Fibroblast of skin of back (primary cell): ENCODE data around the gene SOX12.
"Not testable (repeated sequence)": the region's sequence is repeated elsewhere in the genome, so short reads cannot be mapped to it uniquely, and the experiment has no call there.

Experiments
- DNase-seq: peaks from one replicate; pipeline ENCODE4 v3.0.0-alpha.2; 2013

SOX12 gene

DNA sequence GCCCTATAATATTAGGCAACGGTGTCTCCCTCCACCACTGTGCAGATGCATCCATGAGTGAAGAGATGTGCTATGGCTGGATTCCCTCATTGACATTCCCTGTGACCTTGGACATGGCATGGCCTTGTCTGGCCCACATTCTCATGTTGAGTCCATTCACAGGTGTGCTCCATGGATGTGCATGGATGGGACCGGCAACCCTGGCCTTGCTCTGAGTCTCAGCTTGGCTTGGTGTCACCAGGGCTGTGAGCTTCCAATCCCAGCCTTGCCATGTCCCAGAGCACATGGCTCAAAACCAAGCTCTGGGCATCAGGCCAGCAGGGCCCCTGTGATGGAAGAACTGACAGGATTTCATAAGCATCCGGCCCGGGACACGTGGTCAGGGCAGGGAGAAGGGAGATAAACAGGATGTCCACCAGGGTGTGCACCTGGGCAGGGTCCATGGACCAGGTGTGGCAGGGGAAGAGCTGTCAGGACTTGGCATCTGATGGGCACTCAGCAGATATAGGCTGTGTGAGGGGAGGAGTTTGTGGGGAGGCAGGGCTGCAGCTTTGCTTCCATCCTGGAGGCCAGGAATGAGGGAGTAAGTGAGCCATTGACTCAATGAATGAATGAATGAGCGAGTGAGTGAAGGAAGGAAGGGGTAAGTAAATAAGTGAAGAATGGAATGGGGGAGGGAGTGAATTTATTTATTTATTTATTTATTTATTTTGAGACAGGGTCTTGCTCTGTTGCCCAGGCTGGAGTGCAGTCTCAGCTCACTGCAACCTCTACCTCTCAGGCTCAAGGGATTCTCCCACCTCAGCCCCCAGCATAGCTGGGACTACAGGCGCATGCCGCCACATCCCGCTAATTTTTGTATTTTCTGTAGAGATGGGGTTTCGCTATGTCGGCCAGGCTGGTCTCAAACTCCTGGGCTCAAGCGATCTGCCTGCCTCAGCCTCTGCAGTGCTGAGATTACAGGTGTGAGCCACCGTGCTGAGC, 37.2 kb downstream of the SOX12 start:
- peak; percentile 85 for DNase-seq

DNA sequence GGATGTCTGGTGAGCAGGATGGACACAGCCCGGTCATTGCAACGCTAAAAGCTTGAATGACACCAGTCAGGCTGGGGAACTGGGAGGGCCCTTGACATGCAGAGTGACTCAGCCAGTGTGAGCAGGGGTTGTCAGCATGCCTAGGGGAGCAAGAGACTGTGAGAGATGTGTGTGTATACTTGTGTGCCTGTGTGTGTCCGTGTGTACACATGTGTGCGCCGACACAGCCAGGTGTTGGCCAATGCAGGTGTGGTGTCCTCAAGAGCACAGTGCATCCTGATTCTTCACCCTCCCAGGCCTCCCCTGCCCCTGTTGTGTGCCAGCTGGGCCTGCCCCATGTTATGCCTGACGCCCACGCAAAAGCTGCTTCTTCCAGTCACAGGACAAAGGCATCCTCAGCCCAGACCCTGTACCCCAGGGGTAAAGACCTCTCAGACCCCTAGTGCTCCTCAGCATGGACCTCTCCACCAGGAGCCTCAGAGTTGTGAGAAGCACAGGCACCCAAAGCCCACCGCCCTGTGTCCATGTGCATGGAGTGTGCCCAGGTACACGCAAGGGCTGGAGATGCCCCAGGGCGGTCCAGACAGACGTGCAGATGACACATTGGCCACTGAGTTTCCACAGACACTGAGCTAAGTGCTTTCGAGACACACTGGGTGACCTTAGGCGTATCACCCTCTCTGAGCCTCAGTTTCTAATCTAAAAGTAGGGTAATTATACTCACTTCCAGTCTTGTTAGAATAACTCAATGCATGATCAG, 38.1 kb downstream of the SOX12 start:
- DNase-seq = peak; percentile 41

DNA sequence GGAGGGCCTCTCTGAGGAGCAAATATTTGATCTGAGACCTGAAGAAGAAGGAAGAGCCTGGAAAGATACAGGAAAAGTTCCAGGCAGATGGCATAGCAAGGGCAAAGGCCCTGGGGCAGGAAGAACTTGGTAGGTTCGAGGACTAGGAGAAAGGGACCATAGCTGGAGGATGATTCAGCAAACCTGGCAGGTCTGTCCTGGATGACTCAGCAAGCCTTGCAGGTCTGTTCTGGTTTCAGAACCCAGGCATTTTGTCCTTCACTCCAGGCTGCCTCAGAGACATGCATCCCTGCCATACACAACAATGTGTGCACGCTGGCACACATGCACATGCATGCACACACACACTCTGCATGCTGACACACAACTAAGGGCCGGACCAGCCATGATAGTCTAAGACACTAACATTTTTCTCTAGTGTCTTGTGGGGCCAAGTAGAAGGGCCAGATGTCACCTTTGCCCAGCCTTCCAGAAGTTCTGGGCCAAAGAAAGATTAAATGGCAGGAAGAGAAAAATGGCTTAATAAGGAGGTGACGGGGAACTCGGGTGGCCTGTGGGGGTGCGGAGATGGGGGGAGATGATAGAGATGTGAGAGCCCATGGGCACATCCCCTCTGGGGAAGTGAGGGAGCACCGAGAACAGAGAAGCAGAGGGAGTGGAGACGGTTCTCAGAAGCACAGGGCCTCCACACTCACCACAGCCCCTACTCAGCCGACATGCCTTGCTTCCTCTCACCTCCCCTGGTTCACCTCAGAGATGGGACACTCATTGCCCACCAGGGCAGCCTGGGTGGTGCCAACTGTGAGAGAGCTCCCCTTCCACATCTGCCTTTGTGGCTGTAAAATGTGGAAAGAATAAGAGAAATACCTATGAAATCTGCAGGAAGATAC, 39.8 kb downstream of the SOX12 start:
- no peak for DNase-seq

DNA sequence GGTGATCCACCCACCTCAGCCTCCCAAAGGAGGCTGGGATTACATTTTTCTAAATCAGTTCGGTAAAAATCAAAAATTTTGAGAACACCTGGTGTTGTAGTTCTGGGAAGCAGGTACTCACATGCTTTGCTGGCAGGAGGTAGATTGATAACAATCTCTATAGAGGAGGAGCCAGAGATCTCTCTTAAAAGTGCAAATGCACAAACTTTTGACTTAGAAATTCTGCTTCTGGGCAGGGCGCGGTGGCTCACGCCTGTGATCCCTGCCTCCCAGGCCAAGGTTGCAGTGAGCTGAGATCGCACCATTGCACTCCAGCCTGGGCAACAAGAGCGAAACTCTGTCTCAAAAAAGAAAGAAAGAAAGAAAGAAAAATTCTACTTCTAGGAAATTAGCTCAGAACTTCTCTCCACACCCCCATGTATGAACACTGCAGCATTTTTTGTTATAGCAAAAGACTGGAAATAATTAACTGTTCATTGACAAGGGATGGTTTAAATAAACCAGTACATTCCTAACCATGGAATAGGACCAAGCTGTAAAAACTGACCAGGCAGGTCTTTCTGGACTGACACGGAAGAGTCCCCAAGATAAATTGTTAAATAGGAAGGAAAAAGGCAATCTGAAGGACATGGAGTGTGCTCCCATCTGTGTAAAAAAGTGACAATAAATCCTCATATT, 40.8 kb downstream of the SOX12 start:
- no peak for DNase-seq

DNA sequence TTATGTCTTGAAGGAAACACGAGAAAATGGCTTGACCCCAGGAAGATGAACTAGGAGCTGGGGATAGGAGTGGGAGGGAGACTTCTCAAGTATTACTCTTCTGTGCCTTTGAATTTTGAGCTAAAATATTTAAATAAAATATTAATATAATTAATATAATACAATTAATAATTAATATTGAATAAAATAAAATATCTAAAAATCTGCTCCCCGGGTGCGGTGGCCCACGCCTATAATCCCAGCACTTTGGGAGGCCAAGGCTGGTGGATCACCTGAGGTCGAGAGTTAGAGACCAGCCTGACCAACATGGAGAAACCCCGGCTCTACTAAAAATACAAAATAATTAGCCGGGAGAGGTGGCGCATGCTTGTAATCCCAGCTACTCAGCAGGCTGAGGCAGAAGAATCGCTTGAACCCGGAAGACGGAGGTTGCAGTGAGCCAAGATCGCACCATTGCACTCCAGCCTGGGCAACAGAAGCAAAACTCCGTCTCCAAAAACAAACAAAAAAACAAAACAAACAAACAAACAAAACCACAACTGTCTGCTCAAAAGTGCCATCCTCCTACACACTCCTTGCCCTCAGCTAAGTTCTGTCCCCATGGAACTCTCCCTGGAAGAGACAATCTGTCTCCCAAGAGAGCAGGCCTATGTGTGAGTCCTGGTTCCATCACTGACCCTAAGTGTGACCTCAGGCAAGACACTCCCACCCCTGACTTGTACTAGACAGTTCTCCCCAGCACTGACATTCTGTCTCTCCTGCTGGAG, 41.5 kb downstream of the SOX12 start:
- DNase-seq = no peak

DNA sequence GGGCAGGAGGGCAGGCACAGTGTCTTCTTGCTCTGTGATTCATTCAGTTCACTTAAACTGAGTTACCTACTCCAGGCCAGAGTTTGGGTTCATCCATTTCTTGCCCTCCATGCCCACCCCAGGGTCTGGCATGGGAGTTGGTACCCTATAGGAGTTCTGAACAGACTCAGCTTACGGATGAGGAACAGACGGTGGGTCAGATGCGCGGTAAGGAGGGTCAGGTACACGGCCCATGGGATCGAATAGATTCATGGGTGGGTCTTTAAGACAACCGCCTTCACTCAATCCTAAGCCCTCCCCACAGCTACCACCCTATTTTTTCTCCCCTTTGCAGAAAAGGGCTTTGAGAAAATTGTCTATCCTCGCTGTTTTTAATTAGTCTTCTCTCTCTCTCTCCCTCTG, 42.1 kb downstream of the SOX12 start:
- no peak for DNase-seq

DNA sequence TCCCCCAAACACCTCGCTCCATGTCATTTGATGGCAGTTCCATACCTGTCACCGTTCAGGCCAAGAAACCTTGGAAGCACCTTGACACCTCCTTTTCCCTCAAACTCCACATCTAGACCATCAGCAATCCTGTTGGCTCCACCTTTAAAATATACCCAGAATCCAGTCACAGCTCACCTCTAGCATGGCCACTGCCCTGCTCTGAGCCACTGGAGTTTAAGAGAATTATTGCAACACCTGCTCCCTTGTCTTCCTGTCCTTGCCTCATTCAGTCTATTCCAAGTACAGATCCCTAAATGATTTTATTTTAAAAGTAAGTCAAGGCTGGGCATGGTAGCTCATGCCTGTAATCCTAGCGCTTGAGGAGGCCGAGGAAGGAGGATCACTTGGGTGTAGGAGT, 43.6 kb downstream of the SOX12 start:
- DNase-seq = no peak

DNA sequence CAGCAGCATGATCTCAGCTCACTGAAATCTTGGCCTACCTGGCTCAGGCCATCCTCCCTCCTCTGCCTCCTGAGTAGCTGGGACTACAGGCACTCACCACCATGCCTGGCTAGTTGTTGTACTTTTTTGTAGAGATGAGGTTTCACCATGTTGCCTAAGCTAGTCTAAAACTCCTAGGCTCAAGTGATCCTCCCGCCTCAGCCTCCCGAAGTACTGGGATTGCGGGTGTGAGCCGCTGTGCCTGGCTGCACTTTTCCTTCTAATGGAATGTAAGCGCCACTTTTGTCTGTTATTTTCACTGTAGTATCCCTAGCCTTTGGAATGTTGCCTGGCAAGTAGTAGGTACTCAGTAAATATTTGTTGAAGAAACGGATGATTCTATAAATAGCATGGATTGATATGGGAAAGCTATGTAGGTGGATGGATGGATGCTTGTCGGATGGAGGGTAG, 44.8 kb downstream of the SOX12 start:
- no peak for DNase-seq

DNA sequence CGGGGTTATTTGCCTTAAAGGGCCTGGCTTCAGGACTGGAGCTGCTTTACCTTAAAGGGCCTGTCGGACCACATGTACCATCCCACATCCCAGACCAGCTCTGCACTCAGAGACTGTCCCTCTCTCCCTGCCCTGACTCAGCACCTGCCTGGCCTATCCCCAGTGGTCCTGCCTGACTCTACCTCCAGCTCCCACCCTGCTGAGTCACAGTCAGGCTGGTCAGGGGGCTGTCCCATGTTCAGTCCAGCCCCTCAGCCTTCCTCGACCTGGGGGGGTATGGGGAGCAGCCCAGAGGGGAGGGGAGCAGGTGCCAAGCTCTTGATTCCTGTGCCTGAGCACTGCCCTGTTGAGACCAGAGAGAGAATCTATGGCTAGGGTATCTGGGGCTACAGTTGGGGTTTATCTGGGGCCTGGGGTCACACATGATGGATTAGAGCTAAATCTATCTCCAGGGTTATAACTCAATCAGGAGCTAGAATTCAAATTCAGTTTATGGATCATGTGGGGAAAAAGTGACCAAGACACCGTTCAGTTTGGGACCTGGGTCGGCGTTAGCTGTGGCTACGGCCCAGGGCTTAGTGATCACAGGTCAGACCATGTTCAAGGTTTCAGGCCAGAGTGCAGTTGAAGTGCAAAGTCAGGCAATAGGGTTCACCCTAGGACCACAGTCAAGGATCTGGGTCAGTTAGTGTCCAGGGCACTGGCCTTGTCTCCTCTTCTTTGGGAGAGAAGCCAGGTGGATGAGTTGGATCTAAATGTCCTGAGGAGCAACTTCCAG, 45.8 kb downstream of the SOX12 start:
- DNase-seq = no peak

DNA sequence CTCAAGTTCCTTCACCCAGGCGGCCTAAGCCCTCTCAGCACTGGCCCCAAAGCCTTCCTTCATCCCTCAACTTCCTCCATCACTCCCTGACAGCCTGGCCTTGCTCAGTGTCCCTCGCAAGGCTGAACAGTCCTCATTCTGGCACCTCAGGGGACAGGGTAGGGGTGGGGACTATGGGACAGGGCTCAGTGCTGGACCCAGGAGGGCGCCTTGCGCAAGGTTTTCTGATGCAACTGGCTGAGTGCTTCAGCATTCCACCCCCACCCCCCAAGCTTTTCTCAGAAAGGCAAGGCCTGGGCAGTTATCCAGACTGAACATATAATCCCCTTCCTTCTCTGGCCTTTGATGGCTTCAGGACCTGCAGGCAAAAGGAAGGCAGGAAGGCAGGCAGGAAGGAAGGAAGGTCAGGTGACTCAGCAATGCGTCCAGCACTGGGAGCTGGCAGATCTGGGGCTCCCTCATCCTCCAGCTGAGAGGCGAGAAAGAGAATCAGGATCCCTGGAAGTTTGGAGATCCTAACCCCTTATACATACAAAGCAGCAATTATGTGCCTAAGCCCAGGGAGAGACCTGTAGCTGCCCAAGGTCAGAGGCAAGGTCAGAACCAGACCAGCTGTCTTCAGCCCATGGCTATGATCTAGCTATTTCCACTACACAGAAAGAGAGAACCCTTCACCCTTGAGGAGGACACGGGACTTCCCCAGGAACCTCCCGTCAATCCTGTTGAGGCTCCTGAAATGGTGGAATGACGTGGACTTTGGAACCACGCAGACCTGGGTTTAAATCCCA, 46.6 kb downstream of the SOX12 start:
- DNase-seq = peak; percentile 84

DNA sequence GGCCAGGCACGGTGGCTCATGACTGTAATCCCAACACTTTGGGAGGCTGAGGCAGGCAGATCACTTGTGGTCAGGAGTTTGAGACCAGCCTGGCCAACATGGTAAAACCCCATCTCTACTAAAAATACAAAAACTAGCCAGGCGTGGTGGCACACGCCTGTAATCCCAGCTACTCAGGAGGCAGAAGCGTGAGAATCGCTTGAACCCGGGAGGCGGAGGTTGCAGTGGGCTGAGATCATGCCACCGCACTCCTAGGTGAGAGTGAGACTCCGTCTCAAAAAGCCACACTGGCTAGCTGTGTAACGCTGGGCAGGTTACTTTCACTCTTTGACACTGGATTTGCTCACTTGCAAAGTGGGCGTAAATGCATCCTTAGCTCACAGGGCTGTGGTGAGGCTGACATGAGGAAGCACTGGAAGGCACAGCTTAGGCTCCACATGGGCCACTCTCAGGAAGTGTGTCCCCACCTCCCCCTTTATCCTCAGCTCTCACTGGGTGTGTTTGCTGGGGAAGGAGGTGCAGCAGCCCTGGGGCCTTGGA, 47.3 kb downstream of the SOX12 start:
- not testable (repeated sequence) for DNase-seq

DNA sequence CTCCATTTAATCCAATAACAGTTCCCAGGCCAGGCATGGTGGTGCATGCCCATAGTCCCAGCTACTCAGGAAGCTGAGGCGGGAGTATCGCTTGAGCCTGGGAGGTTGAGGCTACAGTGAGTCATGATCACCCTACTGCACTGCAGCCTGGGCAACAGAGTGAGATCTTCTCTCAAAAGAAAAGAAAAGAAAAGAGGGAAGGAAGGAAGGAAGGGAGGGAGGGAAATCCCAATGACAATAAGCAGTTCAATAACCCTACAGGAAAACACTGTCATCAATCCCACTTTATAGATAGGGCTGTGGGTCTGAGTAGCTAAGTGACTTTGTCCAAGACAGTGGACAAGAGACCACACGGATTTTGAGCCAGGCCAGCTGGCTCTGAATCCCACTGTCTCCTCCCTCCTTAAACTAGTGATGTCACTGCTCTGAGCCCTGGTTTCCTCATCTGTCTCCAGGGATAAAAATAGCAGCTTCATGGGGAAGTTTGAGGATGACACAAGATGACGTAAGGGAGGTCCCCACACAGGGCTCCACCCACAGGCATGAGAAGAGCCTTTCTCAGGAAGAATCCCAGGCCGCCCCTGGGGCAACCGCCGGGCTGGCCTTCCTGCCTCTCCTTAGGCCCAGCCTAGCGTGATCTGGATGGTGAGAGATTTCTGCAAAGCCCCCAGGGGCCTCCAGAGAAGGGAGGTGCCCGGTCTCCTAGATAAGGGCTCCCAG, 48.0 kb downstream of the SOX12 start:
- peak; percentile 92 for DNase-seq

DNA sequence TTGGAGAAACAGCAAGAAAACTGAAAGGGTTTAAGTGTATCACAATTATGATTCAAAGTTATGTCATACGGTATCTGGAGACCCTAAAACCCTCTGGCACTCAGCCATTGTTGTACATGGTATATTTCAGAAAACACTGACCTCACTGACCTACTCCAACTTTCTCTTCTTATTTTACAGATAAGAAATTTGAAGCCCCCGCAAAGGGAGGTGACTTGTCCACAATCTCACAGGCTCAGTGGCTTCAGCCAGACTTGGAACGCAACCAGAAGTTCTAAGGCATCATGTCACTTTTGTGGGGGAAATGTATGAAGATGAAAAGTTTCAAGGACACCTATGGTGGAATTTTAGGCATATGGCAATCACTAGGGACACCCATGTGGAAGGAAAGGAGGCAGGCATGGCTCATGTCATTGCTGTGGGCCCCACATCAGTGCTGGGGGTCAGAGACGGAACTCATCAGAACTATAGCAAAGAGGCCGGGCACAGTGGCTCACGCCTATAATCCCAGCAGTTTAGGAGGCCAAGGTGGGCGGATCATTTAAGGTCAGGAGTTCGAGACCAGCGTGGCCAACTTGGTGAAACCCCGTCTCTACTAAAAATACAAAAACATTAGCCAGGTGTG, 50.0 kb downstream of the SOX12 start:
- DNase-seq = no peak

DNA sequence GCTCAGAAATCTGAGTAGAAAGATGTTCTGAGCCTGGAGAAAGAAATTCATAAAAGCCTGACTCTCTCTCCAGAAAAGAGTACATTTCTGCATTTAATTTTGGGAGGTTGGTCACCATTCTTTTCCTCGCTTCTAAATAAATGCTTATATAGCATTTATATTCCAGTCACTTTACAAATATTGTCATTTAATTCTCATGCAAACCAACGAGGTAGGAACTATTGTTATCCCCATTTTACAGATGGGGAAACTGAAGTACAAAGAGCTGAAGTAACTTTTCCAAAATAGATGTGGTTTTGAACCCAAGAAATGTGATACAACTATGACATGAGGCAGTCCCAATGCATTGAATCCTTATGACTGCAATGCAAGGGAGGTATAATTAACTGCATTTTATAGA, 50.7 kb downstream of the SOX12 start:
- no peak for DNase-seq

DNA sequence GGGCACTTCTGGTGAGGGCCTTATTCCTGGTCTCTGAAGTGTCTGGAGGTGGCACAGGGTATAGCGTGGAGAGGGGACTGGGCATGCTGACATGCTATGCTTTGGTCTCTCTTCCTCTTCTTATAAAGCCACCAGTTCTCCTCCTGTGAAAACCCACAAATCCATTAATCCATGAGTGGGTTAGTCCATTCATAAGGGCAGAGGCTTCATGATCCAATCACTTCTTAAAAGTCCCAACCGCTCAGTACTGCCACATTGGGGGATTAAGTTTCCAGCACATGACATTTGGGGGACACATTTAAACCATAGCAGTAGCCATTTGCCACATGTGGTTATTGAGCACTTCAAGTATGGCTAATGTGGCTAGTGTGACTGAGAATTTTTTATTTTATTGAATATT, 51.4 kb downstream of the SOX12 start:
- DNase-seq = no peak

DNA sequence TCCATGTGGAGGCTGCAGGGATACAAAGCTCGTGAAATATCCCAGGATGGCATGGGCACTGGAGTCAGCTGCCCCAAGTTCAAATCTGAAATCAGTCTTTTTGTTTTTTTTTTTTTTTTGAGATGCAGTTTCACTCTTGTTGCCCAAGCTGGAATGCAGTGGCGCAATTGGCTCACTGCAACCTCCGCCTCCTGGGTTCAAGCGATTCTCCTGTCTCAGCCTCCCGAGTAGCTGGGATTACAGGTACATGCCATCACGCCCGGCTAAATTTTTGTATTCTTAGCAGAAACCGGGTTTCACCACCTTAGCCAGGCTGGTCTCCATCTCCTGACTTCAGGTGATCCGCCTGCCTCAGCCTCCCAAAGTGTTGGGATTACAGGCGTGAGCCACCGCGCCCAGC, 52.2 kb downstream of the SOX12 start:
- DNase-seq = not testable (repeated sequence)

DNA sequence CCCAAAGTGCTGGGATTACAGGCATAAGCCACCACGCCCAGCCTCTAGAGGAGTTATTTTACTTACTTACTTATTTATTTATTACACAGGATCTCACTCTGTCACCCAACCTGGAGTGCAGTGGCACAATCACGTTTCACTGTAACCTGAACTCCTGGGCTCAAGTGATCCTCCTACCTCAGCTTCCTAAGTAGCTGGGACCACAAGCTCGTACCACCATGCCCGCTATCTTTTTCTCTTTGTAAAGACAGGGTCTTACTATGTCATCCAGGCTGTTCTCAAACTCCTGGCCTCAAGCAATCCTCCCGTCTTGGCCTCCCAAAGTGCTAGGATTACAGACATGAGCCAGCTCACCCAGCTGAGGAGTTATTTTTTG, 53.6 kb downstream of the SOX12 start:
- no peak for DNase-seq
